Neural crest cell (in vitro differentiated cells): ENCODE data around the gene CAPZA2. TPM values are rescaled to one million over a fixed set of nuclear protein-coding genes. Genes with fewer than 3 reads are reported as not detected.

Source experiments
- DNase-seq: peaks from one replicate; pipeline ENCODE4 v3.0.0; 2021; ENCODE audit warnings: low read depth, mixed read lengths, low spot score
- H3K27ac Mint-ChIP-seq: one replicate; pipeline ENCODE4 v1.8.0; 2021; ENCODE audit warnings: mild to moderate bottlenecking, mixed read lengths; ENCODE audit not compliant: unreplicated experiment
- H3K27me3 Mint-ChIP-seq: 2 replicates; pipeline ENCODE4 v1.8.0; 2021; ENCODE audit warnings: low read depth, mild to moderate bottlenecking, mixed read lengths
- H3K36me3 Mint-ChIP-seq: 2 replicates; pipeline ENCODE4 v1.8.0; 2021; ENCODE audit warnings: low read depth, mild to moderate bottlenecking, mixed read lengths
- H3K4me1 Mint-ChIP-seq: 2 replicates; pipeline ENCODE4 v1.8.0; 2021; ENCODE audit warnings: mixed read lengths
- H3K4me3 Mint-ChIP-seq: one replicate; pipeline ENCODE4 v1.8.0; 2021; ENCODE audit warnings: mild to moderate bottlenecking, mixed read lengths
- H3K9me3 Mint-ChIP-seq: 2 replicates; pipeline ENCODE4 v1.8.0; 2021; ENCODE audit warnings: mixed read lengths
- total RNA-seq: library from RNA; stranded (reverse); gene quantifications from 2 replicates; pipeline ENCODE4 v1.2.1, GENCODE V29; 2021
- TF ChIP-seq, protein P1 (sequence below): fragments of 200-600 bp; sonication (generic); conservative IDR thresholded peaks from 2 replicates; pipeline ENCODE4 v1.5.0; 2021; ENCODE audit warnings: antibody characterized with exemption, mild to moderate bottlenecking

Gene CAPZA2
- total RNA-seq, 1 donor from 2014 or later = 115 TPM

DNA sequence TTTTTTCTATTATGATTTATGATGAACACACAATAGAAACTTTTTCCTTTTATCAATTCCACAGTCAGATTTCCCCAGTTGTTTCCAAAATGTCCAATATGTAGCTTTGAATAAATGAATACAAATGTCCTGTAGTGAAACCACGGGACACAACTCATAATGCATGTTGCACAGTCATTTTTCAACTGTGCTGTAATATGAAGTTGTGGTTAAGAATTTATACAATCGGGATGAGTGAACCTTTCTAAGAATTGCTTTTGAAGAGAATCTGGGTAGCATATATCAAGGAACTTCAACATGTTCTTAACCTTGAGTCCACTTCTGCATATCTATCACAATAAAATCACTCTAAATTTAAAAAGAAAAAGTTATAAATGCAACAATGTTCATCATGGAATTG lies 76.3 kb downstream of the CAPZA2 start:
- H3K4me1 Mint-ChIP-seq = peaks cover 4% of the 10 kb centered on the region
- H3K4me3 Mint-ChIP-seq = no peak overlapping the region
- TF ChIP-seq, protein P1, sequence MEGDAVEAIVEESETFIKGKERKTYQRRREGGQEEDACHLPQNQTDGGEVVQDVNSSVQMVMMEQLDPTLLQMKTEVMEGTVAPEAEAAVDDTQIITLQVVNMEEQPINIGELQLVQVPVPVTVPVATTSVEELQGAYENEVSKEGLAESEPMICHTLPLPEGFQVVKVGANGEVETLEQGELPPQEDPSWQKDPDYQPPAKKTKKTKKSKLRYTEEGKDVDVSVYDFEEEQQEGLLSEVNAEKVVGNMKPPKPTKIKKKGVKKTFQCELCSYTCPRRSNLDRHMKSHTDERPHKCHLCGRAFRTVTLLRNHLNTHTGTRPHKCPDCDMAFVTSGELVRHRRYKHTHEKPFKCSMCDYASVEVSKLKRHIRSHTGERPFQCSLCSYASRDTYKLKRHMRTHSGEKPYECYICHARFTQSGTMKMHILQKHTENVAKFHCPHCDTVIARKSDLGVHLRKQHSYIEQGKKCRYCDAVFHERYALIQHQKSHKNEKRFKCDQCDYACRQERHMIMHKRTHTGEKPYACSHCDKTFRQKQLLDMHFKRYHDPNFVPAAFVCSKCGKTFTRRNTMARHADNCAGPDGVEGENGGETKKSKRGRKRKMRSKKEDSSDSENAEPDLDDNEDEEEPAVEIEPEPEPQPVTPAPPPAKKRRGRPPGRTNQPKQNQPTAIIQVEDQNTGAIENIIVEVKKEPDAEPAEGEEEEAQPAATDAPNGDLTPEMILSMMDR = no peak
- DNase-seq = no peak
- no peaks in the 10 kb centered on the region for H3K9me3 Mint-ChIP-seq
- no peaks in the 10 kb centered on the region for H3K27me3 Mint-ChIP-seq
- H3K36me3 Mint-ChIP-seq = no peaks in the 10 kb centered on the region
- no peak overlapping the region for H3K27ac Mint-ChIP-seq

DNA sequence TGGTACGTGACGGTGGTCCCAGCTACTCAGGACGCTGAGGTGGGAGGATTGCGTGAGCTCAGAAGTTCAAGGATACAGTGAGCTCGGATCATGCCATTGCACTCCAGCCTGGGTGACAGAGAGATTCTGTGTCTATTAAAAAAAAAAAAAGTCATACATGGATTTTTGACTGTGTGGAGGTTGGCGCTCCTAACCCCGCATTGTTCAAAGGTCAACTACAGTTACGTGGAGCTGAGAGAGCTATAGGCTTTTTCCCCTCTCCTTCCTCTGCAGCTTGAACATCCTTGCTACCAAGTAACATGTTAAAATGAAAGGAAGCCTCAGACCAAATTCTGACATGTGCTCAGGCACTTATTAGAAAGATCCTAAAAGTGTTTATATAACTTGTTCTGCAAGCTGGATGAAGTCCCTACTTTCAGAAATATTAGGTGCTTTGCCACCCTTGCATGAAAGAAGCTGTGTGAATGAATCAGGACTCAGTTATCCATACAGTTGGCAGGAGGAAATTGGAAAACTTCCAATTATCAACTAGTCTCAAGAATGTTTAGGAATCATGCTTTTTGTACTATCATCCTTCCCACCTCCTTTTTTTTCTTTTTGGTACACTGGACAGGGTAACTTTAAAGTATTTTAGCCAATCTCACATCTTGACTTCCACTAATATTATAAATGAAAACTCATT lies 78.4 kb downstream of the CAPZA2 start:
- no peak overlapping the region for H3K27ac Mint-ChIP-seq
- TF ChIP-seq, protein P1 = no peak

DNA sequence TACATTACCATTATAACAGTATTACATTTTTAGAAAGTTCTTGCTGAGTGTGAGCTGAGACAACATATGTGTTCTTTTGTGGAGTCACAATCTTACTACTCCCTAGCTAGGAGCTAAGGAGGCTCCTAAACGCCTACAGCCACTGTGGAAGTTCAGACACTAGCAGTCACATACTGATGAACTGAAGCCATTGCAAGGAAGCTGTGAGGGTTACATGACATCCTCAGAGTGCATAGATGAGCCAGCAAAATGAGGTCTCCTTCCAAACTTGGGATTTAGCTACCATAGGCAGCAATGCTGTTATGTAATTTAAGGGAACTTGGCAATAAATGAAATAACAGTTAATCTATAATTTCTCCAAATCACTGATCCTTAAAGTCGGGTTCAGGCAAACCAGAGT lies 80.1 kb downstream of the CAPZA2 start:
- H3K27me3 Mint-ChIP-seq = no peaks in the 10 kb centered on the region
- no peaks in the 10 kb centered on the region for H3K36me3 Mint-ChIP-seq
- H3K4me1 Mint-ChIP-seq = no peaks in the 10 kb centered on the region
- H3K27ac Mint-ChIP-seq = no peak overlapping the region
- TF ChIP-seq, protein P1 = no peak
- no peak overlapping the region for H3K4me3 Mint-ChIP-seq
- no peak for DNase-seq
- H3K9me3 Mint-ChIP-seq = no peaks in the 10 kb centered on the region

More for the DNA sequence above, 78.4 kb downstream of the CAPZA2 start:
- H3K4me3 Mint-ChIP-seq = no peak overlapping the region
- H3K9me3 Mint-ChIP-seq = no peaks in the 10 kb centered on the region
- H3K36me3 Mint-ChIP-seq = no peaks in the 10 kb centered on the region
- no peak for DNase-seq
- H3K4me1 Mint-ChIP-seq = no peaks in the 10 kb centered on the region
- H3K27me3 Mint-ChIP-seq = no peaks in the 10 kb centered on the region

DNA sequence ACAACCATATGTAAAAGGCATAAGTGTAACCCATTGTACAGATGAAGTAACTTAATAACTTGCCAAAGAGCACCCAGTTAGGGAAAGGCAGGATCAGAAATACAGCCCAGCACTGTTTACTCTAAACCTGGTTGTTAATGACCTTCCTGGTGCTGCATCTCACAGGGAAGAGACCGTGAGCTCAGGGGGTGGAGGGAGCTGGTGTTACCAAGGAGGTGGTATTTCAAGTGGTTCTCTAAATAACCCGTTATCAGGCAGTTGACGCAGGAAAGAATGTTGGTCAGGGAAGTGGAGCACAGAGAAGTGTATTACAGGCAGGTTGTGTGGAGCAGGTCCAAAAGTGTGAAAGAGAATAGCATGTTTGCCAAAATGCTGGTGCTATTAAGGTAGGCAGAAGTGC lies 86.5 kb downstream of the CAPZA2 start:
- H3K36me3 Mint-ChIP-seq = no peaks in the 10 kb centered on the region
- no peak overlapping the region for H3K27ac Mint-ChIP-seq
- H3K27me3 Mint-ChIP-seq = no peaks in the 10 kb centered on the region
- TF ChIP-seq, protein P1 = no peak
- no peaks in the 10 kb centered on the region for H3K9me3 Mint-ChIP-seq
- peaks cover 14% of the 10 kb centered on the region for H3K4me1 Mint-ChIP-seq
- H3K4me3 Mint-ChIP-seq = peak overlapping the region; percentile 58
- DNase-seq = no peak

- no peak for DNase-seq
- peaks cover 3% of the 10 kb centered on the region for H3K36me3 Mint-ChIP-seq
- no peaks in the 10 kb centered on the region for H3K9me3 Mint-ChIP-seq
- H3K4me1 Mint-ChIP-seq = peaks cover 25% of the 10 kb centered on the region
- peak overlapping the region; percentile 22 for H3K27ac Mint-ChIP-seq
- H3K4me3 Mint-ChIP-seq = no peak overlapping the region
- no peaks in the 10 kb centered on the region for H3K27me3 Mint-ChIP-seq
- TF ChIP-seq, protein P1 = no peak
These were observed 87.8 kb downstream of the CAPZA2 start for GRCh38 chr7:116949941-116950801.
